Endodermal cell (in vitro differentiated cells): ENCODE measurements around the gene LHFPL2. TPM values are rescaled to one million over a fixed set of nuclear protein-coding genes. Genes with fewer than 3 reads are reported as not detected.
"Not testable (repeated sequence)": the region's sequence is repeated elsewhere in the genome, so short reads cannot be mapped to it uniquely, and the experiment has no call there.

ENCODE experiments used
- DNase-seq: peaks from one replicate; pipeline ENCODE4 v3.0.0-alpha.2; 2017
- H3K27ac ChIP-seq: 2 replicates; pipeline ENCODE4 v1.5.1; 2013; ENCODE audit warnings: mild to moderate bottlenecking, low read depth, low read length, moderate library complexity
- H3K27me3 ChIP-seq: 2 replicates; pipeline ENCODE4 v1.6.1; 2013; ENCODE audit warnings: mild to moderate bottlenecking, low read length, moderate library complexity; ENCODE audit not compliant: insufficient read depth, control insufficient read depth, poor library complexity, severe bottlenecking
- H3K36me3 ChIP-seq: 2 replicates; pipeline ENCODE4 v1.7.0; 2013; ENCODE audit warnings: mild to moderate bottlenecking, low read length, moderate library complexity; ENCODE audit not compliant: control insufficient read depth, insufficient read depth
- H3K4me1 ChIP-seq: one replicate; pipeline ENCODE4 v1.7.0; 2013; ENCODE audit warnings: low read length; ENCODE audit not compliant: control insufficient read depth, insufficient read depth
- H3K4me3 ChIP-seq: 2 replicates; pipeline ENCODE4 v1.5.1; 2013; ENCODE audit warnings: mild to moderate bottlenecking, low read length, moderate library complexity
- H3K9ac ChIP-seq: 2 replicates; pipeline ENCODE4 v1.6.1; 2013; ENCODE audit warnings: mild to moderate bottlenecking, low read length, moderate library complexity; ENCODE audit not compliant: poor library complexity, severe bottlenecking; ENCODE audit errors: extremely low read depth
- H3K9me3 ChIP-seq: 2 replicates; pipeline ENCODE4 v1.6.1; 2013; ENCODE audit warnings: mild to moderate bottlenecking, low read length, moderate library complexity; ENCODE audit not compliant: control insufficient read depth
- H3K27ac Mint-ChIP-seq: 2 replicates; pipeline ENCODE4 v1.8.0; 2020; ENCODE audit warnings: mixed read lengths
- H3K27me3 Mint-ChIP-seq: 2 replicates; pipeline ENCODE4 v1.8.0; 2021; ENCODE audit warnings: mild to moderate bottlenecking, mixed read lengths; ENCODE audit not compliant: insufficient read depth
- H3K36me3 Mint-ChIP-seq: 2 replicates; pipeline ENCODE4 v1.8.0; 2020; ENCODE audit warnings: low read depth, mixed read lengths
- H3K4me1 Mint-ChIP-seq: 2 replicates; pipeline ENCODE4 v1.8.0; 2020; ENCODE audit warnings: mixed read lengths
- H3K4me3 Mint-ChIP-seq: 2 replicates; pipeline ENCODE4 v1.8.0; 2020; ENCODE audit warnings: mild to moderate bottlenecking, moderate library complexity, mixed read lengths
- H3K9me3 Mint-ChIP-seq: 2 replicates; pipeline ENCODE4 v1.8.0; 2020; ENCODE audit warnings: mild to moderate bottlenecking, mixed read lengths
- CTCF ChIP-seq: fragments of 200-600 bp; sonication (generic); conservative IDR thresholded peaks from 2 replicates; pipeline ENCODE4 v1.5.0; 2021; ENCODE audit warnings: antibody characterized with exemption, mild to moderate bottlenecking
- WGBS, 2 experiments: methylation state at CpG; one replicate each; pipeline versions ENCODE4 v1.1.5 to v1.1.7; 2013; ENCODE audit warnings: missing lambda C conversion rate in 2 of 2, mixed read lengths in 1 of 2; ENCODE audit not compliant: insufficient coverage in 1 of 2, insufficient read length in 1 of 2; 5-methylcytosine and 5-hydroxymethylcytosine counted together
- total RNA-seq, 2 donors: library from RNA; stranded (reverse); fragmentation: NEBNext Ultra II Directional in 1 of 2; extraction: Animal tissue kit (Norgen Biotek cat#: 25700) in 1 of 2; gene quantifications; 2 replicates in 1 of 2; 3 replicates in 1 of 2; pipeline ENCODE4 v1.2.1, GENCODE V29; 2021

Gene LHFPL2
- total RNA-seq, 2 donors from 2014 or later, result 136 to 238 TPM

- Mint-ChIP-seq H3K4me1 (peaks cover 20% of the 10 kb centered on the region), H3K9me3 (peaks cover 47% of the 10 kb centered on the region), H3K4me3 (no peak overlapping the region), H3K27me3 (peaks cover 1% of the 10 kb centered on the region), H3K27ac (peak overlapping the region; percentile 84), H3K36me3 (peaks cover 14% of the 10 kb centered on the region)
- WGBS, 2 experiments, result 80% methylated on average over 3 of the region's 3 CpGs; no CpG with 5 or more reads in 1 of the 2 experiments
- no peaks in the 10 kb centered on the region for H3K27me3 ChIP-seq
- peak; percentile 61 for DNase-seq
- no peaks in the 10 kb centered on the region for H3K36me3 ChIP-seq
- no peak overlapping the region for H3K27ac ChIP-seq
- no peak for TF ChIP-seq CTCF
- H3K9ac ChIP-seq, result no peak overlapping the region
- H3K4me1 ChIP-seq, result peaks cover 13% of the 10 kb centered on the region
- H3K4me3 ChIP-seq, result peak overlapping the region; percentile 44
- peaks cover 18% of the 10 kb centered on the region for H3K9me3 ChIP-seq
These were observed 41.1 kb upstream of the LHFPL2 start for GRCh38 chr5:78689540-78690252.

GRCh38 chr5:78687514-78687913 lies 38.9 kb upstream of the LHFPL2 start:
- H3K4me3 ChIP-seq, H3K36me3 ChIP-seq, H3K27me3 Mint-ChIP-seq, H3K27ac Mint-ChIP-seq, H3K9ac ChIP-seq, H3K27ac ChIP-seq, H3K9me3 ChIP-seq, H3K36me3 Mint-ChIP-seq, H3K27me3 ChIP-seq, DNase-seq, H3K4me3 Mint-ChIP-seq: not testable (repeated sequence)
- WGBS, 2 experiments, result 91 to 100% methylated on average over 2 to 4 of the region's 4 CpGs
- Mint-ChIP-seq H3K4me1 (peaks cover 20% of the 10 kb centered on the region), H3K9me3 (peaks cover 50% of the 10 kb centered on the region)
- H3K4me1 ChIP-seq, result peaks cover 13% of the 10 kb centered on the region

- WGBS, 2 experiments, result 84% methylated on average over 3 of the region's 5 CpGs; no CpG with 5 or more reads in 1 of the 2 experiments
These were observed 35.3 kb upstream of the LHFPL2 start for GRCh38 chr5:78683905-78684304.

GRCh38 chr5:78679905-78680304 lies 31.3 kb upstream of the LHFPL2 start:
- TF ChIP-seq CTCF, result no peak
- Mint-ChIP-seq H3K27ac (no peak overlapping the region), H3K36me3 (no peaks in the 10 kb centered on the region), H3K4me1 (peaks cover 22% of the 10 kb centered on the region), H3K9me3 (peaks cover 31% of the 10 kb centered on the region), H3K27me3 (peaks cover 2% of the 10 kb centered on the region), H3K4me3 (no peak overlapping the region)
- DNase-seq, result no peak
- no peaks in the 10 kb centered on the region for H3K36me3 ChIP-seq
- H3K27ac ChIP-seq, result no peak overlapping the region
- no peaks in the 10 kb centered on the region for H3K4me1 ChIP-seq
- H3K9ac ChIP-seq, result no peak overlapping the region
- peaks cover 16% of the 10 kb centered on the region for H3K9me3 ChIP-seq
- H3K4me3 ChIP-seq, result no peak overlapping the region
- WGBS, 2 experiments, result 94 to 100% methylated on average over 1 to 4 of the region's 5 CpGs
- H3K27me3 ChIP-seq, result no peaks in the 10 kb centered on the region

More at GRCh38 chr5:78683905-78684304, 35.3 kb upstream of the LHFPL2 start:
- not testable (repeated sequence) for DNase-seq, H3K36me3 ChIP-seq, H3K4me1 Mint-ChIP-seq, H3K4me3 ChIP-seq, H3K36me3 Mint-ChIP-seq, H3K27me3 ChIP-seq, H3K4me1 ChIP-seq, H3K27ac Mint-ChIP-seq, H3K4me3 Mint-ChIP-seq, H3K27me3 Mint-ChIP-seq, H3K9ac ChIP-seq, H3K27ac ChIP-seq
- H3K9me3 Mint-ChIP-seq, result peaks cover 51% of the 10 kb centered on the region
- H3K9me3 ChIP-seq, result peaks cover 16% of the 10 kb centered on the region
